ENCODE data around the gene EWSR1. TPM values are rescaled to one million over a fixed set of nuclear protein-coding genes. Genes with fewer than 3 reads are reported as not detected.

The EWSR1 gene
- total RNA-seq, 6 experiments from 2014 or later, result 200 to 291 (median 270) TPM

DNA sequence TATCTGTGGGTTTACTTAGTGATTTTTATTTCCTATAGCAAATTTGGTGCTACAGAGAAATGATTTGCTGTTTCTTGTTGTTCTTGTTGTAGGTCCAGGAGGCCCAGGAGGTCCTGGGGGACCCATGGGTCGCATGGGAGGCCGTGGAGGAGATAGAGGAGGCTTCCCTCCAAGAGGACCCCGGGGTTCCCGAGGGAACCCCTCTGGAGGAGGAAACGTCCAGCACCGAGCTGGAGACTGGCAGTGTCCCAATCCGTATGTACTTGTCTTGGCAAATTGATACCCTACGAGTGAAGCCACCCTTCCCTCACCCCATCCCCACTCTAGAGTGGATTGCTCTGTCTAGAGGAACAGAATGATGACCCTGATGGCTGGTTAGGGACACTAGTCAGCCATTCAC lies 30.6 kb downstream of the EWSR1 start:
- TF ChIP-seq, protein P1, sequence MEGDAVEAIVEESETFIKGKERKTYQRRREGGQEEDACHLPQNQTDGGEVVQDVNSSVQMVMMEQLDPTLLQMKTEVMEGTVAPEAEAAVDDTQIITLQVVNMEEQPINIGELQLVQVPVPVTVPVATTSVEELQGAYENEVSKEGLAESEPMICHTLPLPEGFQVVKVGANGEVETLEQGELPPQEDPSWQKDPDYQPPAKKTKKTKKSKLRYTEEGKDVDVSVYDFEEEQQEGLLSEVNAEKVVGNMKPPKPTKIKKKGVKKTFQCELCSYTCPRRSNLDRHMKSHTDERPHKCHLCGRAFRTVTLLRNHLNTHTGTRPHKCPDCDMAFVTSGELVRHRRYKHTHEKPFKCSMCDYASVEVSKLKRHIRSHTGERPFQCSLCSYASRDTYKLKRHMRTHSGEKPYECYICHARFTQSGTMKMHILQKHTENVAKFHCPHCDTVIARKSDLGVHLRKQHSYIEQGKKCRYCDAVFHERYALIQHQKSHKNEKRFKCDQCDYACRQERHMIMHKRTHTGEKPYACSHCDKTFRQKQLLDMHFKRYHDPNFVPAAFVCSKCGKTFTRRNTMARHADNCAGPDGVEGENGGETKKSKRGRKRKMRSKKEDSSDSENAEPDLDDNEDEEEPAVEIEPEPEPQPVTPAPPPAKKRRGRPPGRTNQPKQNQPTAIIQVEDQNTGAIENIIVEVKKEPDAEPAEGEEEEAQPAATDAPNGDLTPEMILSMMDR (IDR thresholded peaks at IDR 0.05), result no peak
- peak overlapping the region; percentile 26; the same call in 1 of the 2 replicates for H3K27ac Mint-ChIP-seq

DNA sequence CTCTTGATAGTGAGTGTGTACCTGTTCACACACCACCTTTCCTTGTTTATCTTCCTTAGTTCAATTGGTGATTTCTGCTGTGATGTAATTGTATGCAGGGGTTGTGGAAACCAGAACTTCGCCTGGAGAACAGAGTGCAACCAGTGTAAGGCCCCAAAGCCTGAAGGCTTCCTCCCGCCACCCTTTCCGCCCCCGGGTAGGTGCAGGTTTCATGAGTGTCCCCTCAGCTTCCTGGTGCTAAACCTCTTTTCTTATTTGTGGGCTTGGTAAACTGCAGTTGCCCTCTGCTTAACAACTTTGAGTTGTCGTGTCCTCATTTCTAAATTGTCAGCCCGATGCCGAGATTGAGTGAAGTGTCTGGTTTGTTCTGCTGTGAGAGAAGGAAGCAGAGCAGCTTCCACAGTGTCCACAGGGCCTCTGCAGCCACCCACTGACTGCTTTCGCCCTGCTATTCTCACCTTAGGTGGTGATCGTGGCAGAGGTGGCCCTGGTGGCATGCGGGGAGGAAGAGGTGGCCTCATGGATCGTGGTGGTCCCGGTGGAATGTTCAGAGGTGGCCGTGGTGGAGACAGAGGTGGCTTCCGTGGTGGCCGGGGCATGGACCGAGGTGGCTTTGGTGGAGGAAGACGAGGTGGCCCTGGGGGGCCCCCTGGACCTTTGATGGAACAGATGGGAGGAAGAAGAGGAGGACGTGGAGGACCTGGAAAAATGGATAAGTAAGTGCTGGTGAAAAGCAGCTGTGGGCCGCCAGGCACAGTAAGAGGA lies 31.2 kb downstream of the EWSR1 start:
- Mint-ChIP-seq H3K4me1 (ENCODE audit: low read depth) (no peaks in the 10 kb centered on the region), H3K27me3 (ENCODE audit: insufficient read depth) (peaks cover 9% of the 10 kb centered on the region), H3K27ac (peak overlapping the region; percentile 2; the same call in 1 of the 2 replicates), H3K36me3 (ENCODE audit: low read depth) (peaks cover 40% of the 10 kb centered on the region), H3K9me3 (no peaks in the 10 kb centered on the region), H3K4me3 (peak overlapping the region; percentile 17; the same call in 1 of the 2 replicates)
- TF ChIP-seq, protein P1 (IDR thresholded peaks at IDR 0.05), result no peak
- no peak for DNase-seq

More for the DNA sequence above, 30.6 kb downstream of the EWSR1 start:
- no peaks in the 10 kb centered on the region for H3K9me3 Mint-ChIP-seq
- H3K36me3 Mint-ChIP-seq (ENCODE audit: low read depth), result peaks cover 40% of the 10 kb centered on the region
- H3K4me3 Mint-ChIP-seq, result no peak overlapping the region
- H3K4me1 Mint-ChIP-seq (ENCODE audit: low read depth), result no peaks in the 10 kb centered on the region
- no peak for DNase-seq
- H3K27me3 Mint-ChIP-seq (ENCODE audit: insufficient read depth), result peaks cover 9% of the 10 kb centered on the region

DNA sequence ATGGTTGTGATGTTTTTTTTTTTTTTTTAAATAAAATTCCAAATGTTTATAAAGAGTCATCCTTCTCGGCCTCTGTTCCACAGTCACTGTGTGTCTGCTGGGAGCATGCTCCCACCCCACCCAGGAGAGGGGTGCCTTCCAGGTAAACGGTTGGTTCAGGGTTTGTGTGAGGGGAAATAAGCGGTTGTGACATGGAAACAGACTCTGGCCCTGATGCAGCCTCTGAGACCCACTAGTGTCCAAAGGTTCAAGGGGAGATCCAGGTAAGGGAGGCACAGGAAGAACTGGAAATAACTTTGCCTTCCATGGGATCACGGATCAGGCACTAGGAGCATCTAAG lies 32.4 kb downstream of the EWSR1 start:
- TF ChIP-seq, protein P1 (IDR thresholded peaks at IDR 0.05), result no peak
- no peak for DNase-seq
- peaks cover 9% of the 10 kb centered on the region for H3K27me3 Mint-ChIP-seq (ENCODE audit: insufficient read depth)
- H3K4me3 Mint-ChIP-seq, result no peak overlapping the region
- H3K36me3 Mint-ChIP-seq (ENCODE audit: low read depth), result peaks cover 40% of the 10 kb centered on the region
- no peaks in the 10 kb centered on the region for H3K4me1 Mint-ChIP-seq (ENCODE audit: low read depth)
- H3K27ac Mint-ChIP-seq, result no peak overlapping the region
- no peaks in the 10 kb centered on the region for H3K9me3 Mint-ChIP-seq

DNA sequence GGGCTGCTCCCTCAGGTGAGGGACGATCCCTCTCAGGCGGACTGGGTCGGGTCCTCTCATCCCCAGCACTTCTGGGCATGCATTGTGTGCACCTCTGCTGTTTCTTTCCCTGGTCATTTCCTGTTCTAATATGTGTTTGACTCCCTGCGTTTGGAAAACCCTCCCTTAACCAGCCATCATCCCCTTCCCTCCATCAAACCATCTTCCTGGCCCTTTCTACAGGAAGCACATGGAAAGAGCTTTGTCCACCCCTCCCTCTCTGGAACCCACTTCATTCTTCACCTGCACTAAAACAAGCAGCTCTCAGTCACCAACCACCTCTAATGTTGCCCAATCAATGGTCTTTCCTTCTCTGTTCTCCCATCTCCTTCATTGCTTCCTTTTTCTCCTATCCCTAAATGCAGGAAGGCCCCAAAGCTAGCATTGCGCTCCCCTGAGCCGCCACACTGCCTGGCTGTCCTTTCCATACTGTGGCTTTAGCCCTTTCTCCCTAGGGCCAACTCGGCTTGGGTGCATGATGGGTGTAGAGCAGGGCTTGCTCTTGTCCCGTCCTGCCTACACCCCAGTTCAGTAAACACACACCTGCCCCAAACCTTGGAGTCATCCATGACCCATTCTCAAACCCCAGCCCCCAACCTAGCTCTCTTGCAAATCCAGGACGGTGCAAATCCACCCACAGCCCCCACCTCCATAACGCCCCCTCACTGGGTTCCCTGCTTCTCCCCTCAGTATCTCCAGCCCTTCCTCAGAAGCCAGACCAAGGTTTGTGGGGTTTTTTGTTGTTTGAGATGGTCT lies 32.9 kb downstream of the EWSR1 start:
- H3K4me3 Mint-ChIP-seq, result no peak overlapping the region
- peaks cover 9% of the 10 kb centered on the region for H3K27me3 Mint-ChIP-seq (ENCODE audit: insufficient read depth)
- H3K36me3 Mint-ChIP-seq (ENCODE audit: low read depth), result peaks cover 36% of the 10 kb centered on the region
- DNase-seq, result no peak
- H3K4me1 Mint-ChIP-seq (ENCODE audit: low read depth), result no peaks in the 10 kb centered on the region
- H3K27ac Mint-ChIP-seq, result peak overlapping the region; percentile 25
- H3K9me3 Mint-ChIP-seq, result no peaks in the 10 kb centered on the region
- TF ChIP-seq, protein P1 (IDR thresholded peaks at IDR 0.05), result no peak

DNA sequence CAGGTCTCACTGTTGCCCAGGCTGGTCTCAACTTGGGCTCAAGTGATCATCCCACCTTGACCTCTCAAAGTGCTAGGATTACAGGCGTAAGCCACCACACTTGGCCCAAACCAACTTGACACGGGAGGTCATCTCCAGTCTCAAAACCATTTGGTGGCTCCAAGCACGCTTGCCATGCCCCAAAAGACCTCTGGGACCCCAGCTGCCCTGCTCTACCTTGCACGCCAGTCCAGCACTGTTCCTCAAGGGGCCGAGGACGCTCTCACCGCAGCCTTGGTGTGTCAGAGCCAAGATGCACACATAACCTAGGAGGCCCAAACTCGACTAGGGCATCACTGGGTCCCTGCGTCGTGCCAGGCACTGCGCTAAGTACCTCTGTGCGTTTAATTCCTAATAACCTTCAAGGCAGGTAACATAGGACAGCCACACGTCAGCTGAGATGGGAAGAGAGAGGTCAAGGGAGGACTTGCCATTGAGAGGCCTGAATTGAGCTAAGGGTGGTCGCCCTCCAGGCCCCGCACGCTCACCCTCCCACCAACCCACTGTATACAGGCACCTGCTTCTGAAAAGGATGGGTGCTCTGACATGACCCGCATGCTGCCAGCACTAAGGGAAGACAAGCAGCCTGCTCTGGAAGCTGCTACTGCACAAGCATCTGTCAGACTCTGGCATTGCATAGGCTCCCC lies 33.8 kb downstream of the EWSR1 start:
- DNase-seq, result no peak
- H3K4me3 Mint-ChIP-seq, result no peak overlapping the region
- peaks cover 9% of the 10 kb centered on the region for H3K27me3 Mint-ChIP-seq (ENCODE audit: insufficient read depth)
- H3K9me3 Mint-ChIP-seq, result no peaks in the 10 kb centered on the region
- TF ChIP-seq, protein P1 (IDR thresholded peaks at IDR 0.05), result no peak
- peak overlapping the region; percentile 25; the same call in 1 of the 2 replicates for H3K27ac Mint-ChIP-seq
- no peaks in the 10 kb centered on the region for H3K4me1 Mint-ChIP-seq (ENCODE audit: low read depth)
- peaks cover 33% of the 10 kb centered on the region for H3K36me3 Mint-ChIP-seq (ENCODE audit: low read depth)
